ENCODE data around the gene NOBOX. TPM values are rescaled to one million over a fixed set of nuclear protein-coding genes. Genes with fewer than 3 reads are reported as not detected.
"Not testable (repeated sequence)": the region's sequence is repeated elsewhere in the genome, so short reads cannot be mapped to it uniquely, and the experiment has no call there.

NOBOX gene
- total RNA-seq, 4 donors from 2014 or later: not detected

DNA sequence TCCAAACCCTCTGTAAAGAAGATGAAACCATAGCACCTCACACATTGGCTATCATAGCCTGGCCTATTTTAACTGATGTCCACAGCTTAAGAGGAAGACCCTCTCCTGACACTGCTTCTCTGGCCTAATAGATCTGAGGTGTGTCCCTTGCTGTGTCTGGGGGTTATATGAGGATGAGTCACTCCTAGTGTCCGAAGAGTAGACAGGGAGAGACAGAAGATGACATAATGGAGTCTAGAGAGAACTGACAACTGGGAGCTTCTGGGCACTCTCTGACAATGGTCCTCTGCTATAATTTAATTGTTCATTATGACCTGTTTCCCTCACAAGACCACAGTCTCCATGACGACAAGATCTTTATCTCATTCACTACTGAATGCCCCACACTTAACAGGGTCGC is 41.4 kb downstream of the NOBOX start:
- WGBS, 2 donors: no CpG with 5 or more reads among the region's 3 CpGs
- H3K27ac ChIP-seq; intact Hi-C loops (cut with DNase I); H3K27me3 ChIP-seq; H3K9me3 ChIP-seq; H3K4me3 ChIP-seq; H3K36me3 ChIP-seq; H3K4me1 ChIP-seq; DNase-seq: not testable (repeated sequence)

DNA sequence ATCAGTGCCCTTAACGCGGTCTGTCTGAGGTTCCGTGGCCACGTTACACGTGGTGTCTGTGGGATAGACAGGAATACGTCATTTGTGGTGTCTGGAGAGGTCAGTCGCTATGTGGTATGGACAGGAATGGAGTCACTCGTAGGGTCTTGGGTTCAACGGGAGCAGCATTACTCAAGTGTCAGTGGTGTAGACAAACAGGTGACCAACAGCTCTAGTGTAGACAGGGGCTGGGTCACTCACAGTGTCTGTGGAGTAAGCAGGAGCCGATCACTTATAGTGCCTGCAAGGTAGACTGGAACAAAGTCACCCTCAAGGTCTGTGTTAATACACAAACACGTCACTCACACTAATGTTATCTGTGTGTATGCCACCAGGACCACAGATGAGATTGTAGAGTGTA is 46.6 kb downstream of the NOBOX start:
- 86% methylated on average over 1 of the region's 11 CpGs for WGBS, 2 donors
- intact Hi-C loops (cut with DNase I); H3K4me3 ChIP-seq: not testable (repeated sequence)

DNA sequence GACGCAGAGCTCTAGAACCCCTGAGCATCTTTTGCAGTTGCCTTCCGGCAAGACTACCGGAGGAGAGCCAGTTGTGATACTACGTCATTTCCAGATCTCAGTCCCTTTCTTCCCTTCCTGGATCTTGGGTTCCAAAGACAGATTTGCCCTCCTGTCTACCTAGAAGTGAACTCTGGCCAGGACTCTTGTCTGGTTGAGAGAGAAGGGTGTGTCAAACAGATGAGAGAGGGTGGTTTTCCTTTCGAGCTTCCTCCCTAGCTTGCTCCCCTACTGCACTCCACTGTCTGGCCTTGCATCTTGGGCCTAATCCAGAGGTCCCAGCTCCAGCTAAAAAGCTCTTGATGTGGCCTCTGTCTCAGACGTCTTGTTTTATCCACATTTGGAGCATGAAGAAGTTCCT is 47.3 kb downstream of the NOBOX start:
- H3K36me3 ChIP-seq; H3K27me3 ChIP-seq; H3K4me3 ChIP-seq; H3K4me1 ChIP-seq; H3K27ac ChIP-seq; intact Hi-C loops (cut with DNase I); H3K9me3 ChIP-seq; DNase-seq: not testable (repeated sequence)
- WGBS, 2 donors: no CpG with 5 or more reads among the region's 6 CpGs

More for the DNA sequence above, 46.6 kb downstream of the NOBOX start:
- DNase-seq, H3K9me3 ChIP-seq, H3K4me1 ChIP-seq, H3K27ac ChIP-seq, H3K36me3 ChIP-seq, H3K27me3 ChIP-seq: not testable (repeated sequence)

GRCh38 chr7:144355176-144355822 is 48.2 kb downstream of the NOBOX start, which contains the start of gene ARHGEF5:
Gene ARHGEF5 (plus strand): TSS chr7:144355402. CDS start chr7:144362670, 7,268 bp downstream.
- DNase-seq; intact Hi-C loops (cut with DNase I); H3K9me3 ChIP-seq; H3K4me1 ChIP-seq; H3K27ac ChIP-seq; H3K27me3 ChIP-seq; H3K36me3 ChIP-seq: not testable (repeated sequence)
- no CpG with 5 or more reads among the region's 50 CpGs for WGBS, 2 donors
- peak within 1 kb of the TSS in 2 of 4 donors; percentile 25 to 55 for H3K4me3 ChIP-seq

- 43 to 70% methylated on average over 1 to 2 of the region's 3 CpGs for WGBS, 2 donors
- not testable (repeated sequence) for DNase-seq
Measured at GRCh38 chr7:144351667-144352066, 51.8 kb downstream of the NOBOX start.

DNA sequence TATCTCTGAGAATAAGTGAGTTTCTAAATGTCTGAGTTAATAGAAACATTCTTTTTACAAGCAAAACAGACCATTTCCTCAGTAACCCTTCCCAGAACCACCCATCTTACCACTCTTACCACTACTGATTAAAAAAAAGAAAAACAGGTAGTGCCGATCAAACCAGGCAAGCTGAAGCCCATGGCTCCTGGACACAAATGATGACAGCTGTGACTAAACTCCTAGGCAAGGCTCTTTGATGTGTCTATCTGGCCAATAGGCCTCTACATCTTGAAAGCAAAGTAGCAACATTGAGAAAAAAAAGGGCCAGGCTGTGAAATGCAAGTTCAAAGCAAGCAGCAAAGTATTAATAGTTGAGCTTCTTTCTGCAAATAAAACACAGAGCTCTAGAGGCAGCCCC is 54.9 kb downstream of the NOBOX start:
- WGBS, 2 donors: no CpG with 5 or more reads among the region's 1 CpG
- DNase-seq; H3K27ac ChIP-seq; intact Hi-C loops (cut with DNase I); H3K36me3 ChIP-seq; H3K27me3 ChIP-seq; H3K4me1 ChIP-seq; H3K4me3 ChIP-seq; H3K9me3 ChIP-seq: not testable (repeated sequence)

More at GRCh38 chr7:144351667-144352066, 51.8 kb downstream of the NOBOX start:
- H3K4me3 ChIP-seq; H3K9me3 ChIP-seq; intact Hi-C loops (cut with DNase I); H3K27me3 ChIP-seq; H3K4me1 ChIP-seq; H3K27ac ChIP-seq; H3K36me3 ChIP-seq: not testable (repeated sequence)

Small RNA genes lying within 50 kb of the gene (small RNA-seq; reads per million reads assigned to genes)
- 0 reads per million in 4 donors for gene RNU6ATAC40P

Other genes starting within 250 kb of the NOBOX start
- gene CTAGE4, start 220.2 kb downstream of the NOBOX start, total RNA-seq: 1 to 10 TPM; 1.5 to 8.6 (median 3.9) TPM
- gene ARHGEF35, start 207.9 kb downstream of the NOBOX start, total RNA-seq: 10 to 100 TPM; 14.5 to 19.8 (median 15.7) TPM
- gene OR2A42, start 164.1 kb downstream of the NOBOX start, total RNA-seq: under 1 TPM in 1 of 4 donors, not detected in 3; under 0.01 TPM
- gene OR2A7, start 138.9 kb downstream of the NOBOX start, total RNA-seq: 10 to 100 TPM in 1 of 4 donors, 1 to 10 TPM in 3; 1.9 to 12.6 (median 6.6) TPM
- gene CTAGE8, start 134.4 kb downstream of the NOBOX start, total RNA-seq: 1 to 10 TPM in 3 of 4 donors, under 1 TPM in 1; 0.23 to 4.5 (median 3.4) TPM
- gene OR2A1, start 91.3 kb downstream of the NOBOX start, total RNA-seq: not detected
- gene ARHGEF5, start 48.3 kb downstream of the NOBOX start, total RNA-seq: 10 to 100 TPM; 29.2 to 59.3 (median 39.1) TPM